Neural crest cell (in vitro differentiated cells): Measurements from ENCODE around the gene ATG7. TPM values are rescaled to one million over a fixed set of nuclear protein-coding genes. Genes with fewer than 3 reads are reported as not detected.
"Not testable (repeated sequence)": the region's sequence is repeated elsewhere in the genome, so short reads cannot be mapped to it uniquely, and the experiment has no call there.

Experiments
- DNase-seq: peaks from one replicate; pipeline ENCODE4 v3.0.0; 2021; ENCODE audit warnings: low read depth, mixed read lengths, low spot score
- H3K27ac Mint-ChIP-seq: one replicate; pipeline ENCODE4 v1.8.0; 2021; ENCODE audit warnings: mild to moderate bottlenecking, mixed read lengths; ENCODE audit not compliant: unreplicated experiment
- H3K27me3 Mint-ChIP-seq: 2 replicates; pipeline ENCODE4 v1.8.0; 2021; ENCODE audit warnings: low read depth, mild to moderate bottlenecking, mixed read lengths
- H3K36me3 Mint-ChIP-seq: 2 replicates; pipeline ENCODE4 v1.8.0; 2021; ENCODE audit warnings: low read depth, mild to moderate bottlenecking, mixed read lengths
- H3K4me1 Mint-ChIP-seq: 2 replicates; pipeline ENCODE4 v1.8.0; 2021; ENCODE audit warnings: mixed read lengths
- H3K4me3 Mint-ChIP-seq: one replicate; pipeline ENCODE4 v1.8.0; 2021; ENCODE audit warnings: mild to moderate bottlenecking, mixed read lengths
- H3K9me3 Mint-ChIP-seq: 2 replicates; pipeline ENCODE4 v1.8.0; 2021; ENCODE audit warnings: mixed read lengths
- total RNA-seq: library from RNA; stranded (reverse); gene quantifications from 2 replicates; pipeline ENCODE4 v1.2.1, GENCODE V29; 2021
- TF ChIP-seq, protein P1 (sequence below): fragments of 200-600 bp; sonication (generic); conservative IDR thresholded peaks from 2 replicates; pipeline ENCODE4 v1.5.0; 2021; ENCODE audit warnings: antibody characterized with exemption, mild to moderate bottlenecking

Gene ATG7
- total RNA-seq, 1 donor from 2014 or later = 29.6 TPM

- TF ChIP-seq, protein P1, sequence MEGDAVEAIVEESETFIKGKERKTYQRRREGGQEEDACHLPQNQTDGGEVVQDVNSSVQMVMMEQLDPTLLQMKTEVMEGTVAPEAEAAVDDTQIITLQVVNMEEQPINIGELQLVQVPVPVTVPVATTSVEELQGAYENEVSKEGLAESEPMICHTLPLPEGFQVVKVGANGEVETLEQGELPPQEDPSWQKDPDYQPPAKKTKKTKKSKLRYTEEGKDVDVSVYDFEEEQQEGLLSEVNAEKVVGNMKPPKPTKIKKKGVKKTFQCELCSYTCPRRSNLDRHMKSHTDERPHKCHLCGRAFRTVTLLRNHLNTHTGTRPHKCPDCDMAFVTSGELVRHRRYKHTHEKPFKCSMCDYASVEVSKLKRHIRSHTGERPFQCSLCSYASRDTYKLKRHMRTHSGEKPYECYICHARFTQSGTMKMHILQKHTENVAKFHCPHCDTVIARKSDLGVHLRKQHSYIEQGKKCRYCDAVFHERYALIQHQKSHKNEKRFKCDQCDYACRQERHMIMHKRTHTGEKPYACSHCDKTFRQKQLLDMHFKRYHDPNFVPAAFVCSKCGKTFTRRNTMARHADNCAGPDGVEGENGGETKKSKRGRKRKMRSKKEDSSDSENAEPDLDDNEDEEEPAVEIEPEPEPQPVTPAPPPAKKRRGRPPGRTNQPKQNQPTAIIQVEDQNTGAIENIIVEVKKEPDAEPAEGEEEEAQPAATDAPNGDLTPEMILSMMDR = no peak
- peaks cover 22% of the 10 kb centered on the region for H3K27me3 Mint-ChIP-seq
Measured at GRCh38 chr3:11251807-11252176, 20.4 kb upstream of the ATG7 start.

GRCh38 chr3:11254876-11255275 lies 17.3 kb upstream of the ATG7 start:
- Mint-ChIP-seq H3K36me3 (no peaks in the 10 kb centered on the region), H3K27ac (no peak overlapping the region), H3K9me3 (no peaks in the 10 kb centered on the region), H3K4me1 (no peaks in the 10 kb centered on the region), H3K4me3 (no peak overlapping the region), H3K27me3 (peaks cover 26% of the 10 kb centered on the region)
- no peak for DNase-seq
- TF ChIP-seq, protein P1 = no peak

More at GRCh38 chr3:11251807-11252176, 20.4 kb upstream of the ATG7 start:
- Mint-ChIP-seq H3K4me3 (no peak overlapping the region), H3K4me1 (no peaks in the 10 kb centered on the region), H3K27ac (no peak overlapping the region), H3K36me3 (no peaks in the 10 kb centered on the region), H3K9me3 (no peaks in the 10 kb centered on the region)
- DNase-seq = no peak

- H3K9me3 Mint-ChIP-seq, DNase-seq, H3K36me3 Mint-ChIP-seq, H3K4me1 Mint-ChIP-seq, H3K4me3 Mint-ChIP-seq, H3K27ac Mint-ChIP-seq: not testable (repeated sequence)
- peaks cover 29% of the 10 kb centered on the region for H3K27me3 Mint-ChIP-seq
Measured at GRCh38 chr3:11255537-11255936, 16.7 kb upstream of the ATG7 start.

GRCh38 chr3:11258958-11259357 lies 13.2 kb upstream of the ATG7 start:
- no peak for DNase-seq
- H3K9me3 Mint-ChIP-seq = no peaks in the 10 kb centered on the region

GRCh38 chr3:11260460-11260859 lies 11.7 kb upstream of the ATG7 start:
- H3K4me3 Mint-ChIP-seq = no peak overlapping the region
- H3K4me1 Mint-ChIP-seq = no peaks in the 10 kb centered on the region
- H3K36me3 Mint-ChIP-seq = no peaks in the 10 kb centered on the region
- TF ChIP-seq, protein P1 = no peak
- no peak overlapping the region for H3K27ac Mint-ChIP-seq
- H3K27me3 Mint-ChIP-seq = peaks cover 55% of the 10 kb centered on the region
- no peak for DNase-seq
- H3K9me3 Mint-ChIP-seq = no peaks in the 10 kb centered on the region

More at GRCh38 chr3:11258958-11259357, 13.2 kb upstream of the ATG7 start:
- H3K36me3 Mint-ChIP-seq = no peaks in the 10 kb centered on the region
- peaks cover 44% of the 10 kb centered on the region for H3K27me3 Mint-ChIP-seq
- H3K27ac Mint-ChIP-seq = no peak overlapping the region
- TF ChIP-seq, protein P1 = no peak
- no peak overlapping the region for H3K4me3 Mint-ChIP-seq
- H3K4me1 Mint-ChIP-seq = no peaks in the 10 kb centered on the region

GRCh38 chr3:11269007-11269406 lies 3.2 kb upstream of the ATG7 start:
- Mint-ChIP-seq H3K4me3 (no peak overlapping the region), H3K27ac (no peak overlapping the region), H3K36me3 (no peaks in the 10 kb centered on the region), H3K27me3 (peaks cover 39% of the 10 kb centered on the region), H3K4me1 (peaks cover 24% of the 10 kb centered on the region), H3K9me3 (no peaks in the 10 kb centered on the region)
- TF ChIP-seq, protein P1 = no peak
- DNase-seq = no peak
